Activated naive CD4-positive, alpha-beta T cell treated with anti-CD3 and anti-CD28 coated beads, Interleukin-2, amount 50 U/mL, for 16 hours (primary cell): ENCODE results near the gene TNNI3.
"Not testable (repeated sequence)": the region's sequence is repeated elsewhere in the genome, so short reads cannot be mapped to it uniquely, and the experiment has no call there.

Experiments used
- DNase-seq: peaks from one replicate; pipeline ENCODE4 v3.0.0-alpha.2; 2020

TNNI3 gene

GRCh38 chr19:55172741-55173140 is 15.2 kb upstream of the TNNI3 start:
- DNase-seq, result no peak

GRCh38 chr19:55172318-55172717 is 14.8 kb upstream of the TNNI3 start:
- DNase-seq, result not testable (repeated sequence)

- no peak for DNase-seq
These were observed 13.9 kb upstream of the TNNI3 start for GRCh38 chr19:55171440-55171839.

- DNase-seq, result no peak
These were observed 11.6 kb upstream of the TNNI3 start for GRCh38 chr19:55169136-55169535.

GRCh38 chr19:55166530-55167268 is 9.2 kb upstream of the TNNI3 start, which contains the start of gene DNAAF3:
Gene DNAAF3, minus strand, starts transcription at chr19:55166613. Its CDS starts 200 bp downstream, at chr19:55166413.
- peak; percentile 58 for DNase-seq

- DNase-seq, result peak; percentile 35
These were observed 8.5 kb upstream of the TNNI3 start for GRCh38 chr19:55165952-55166529.

GRCh38 chr19:55161571-55162322 is 4.2 kb upstream of the TNNI3 start:
- no peak for DNase-seq

- DNase-seq, result no peak
These were observed 3.4 kb upstream of the TNNI3 start for GRCh38 chr19:55160986-55161365.

- DNase-seq, result peak; percentile 89
These were observed 2.8 kb upstream of the TNNI3 start for GRCh38 chr19:55160128-55160985.

GRCh38 chr19:55158848-55159749 is 1.6 kb upstream of the TNNI3 start:
- no peak for DNase-seq

GRCh38 chr19:55158423-55158822 is 891 bp upstream of the TNNI3 start:
- DNase-seq, result no peak

GRCh38 chr19:55156202-55157063 is 1.1 kb downstream of the TNNI3 start:
- DNase-seq, result no peak

- DNase-seq, result not testable (repeated sequence)
These were observed 1.7 kb downstream of the TNNI3 start for GRCh38 chr19:55155784-55156183.

- no peak for DNase-seq
These were observed 3.8 kb downstream of the TNNI3 start for GRCh38 chr19:55153652-55154264.

GRCh38 chr19:55152017-55152416 is 5.5 kb downstream of the TNNI3 start:
- DNase-seq, result no peak

- DNase-seq, result no peak
These were observed 8.2 kb downstream of the TNNI3 start, which contains the start of gene TNNT1 for GRCh38 chr19:55149078-55150003. Gene TNNT1, minus strand, starts transcription at chr19:55149206. Its CDS starts 2,049 bp downstream, at chr19:55147157.

GRCh38 chr19:55147545-55148251 is 9.8 kb downstream of the TNNI3 start:
- DNase-seq, result no peak

- no peak for DNase-seq
These were observed 10.7 kb downstream of the TNNI3 start for GRCh38 chr19:55146705-55147273.
